K562 (cell line): ENCODE data around the gene CACNA1C. TPM values are rescaled to one million over a fixed set of nuclear protein-coding genes. Genes with fewer than 3 reads are reported as not detected.

Source experiments
- ATAC-seq: fragments of 200-7000 bp; cut with Tn5 transposase; 3 replicates; pipeline ENCODE4 v1.9.1; 2020; ENCODE audit warnings: moderate library complexity
- BruUV-seq: library from RNA; stranded (reverse); fragments of 400-500 nt; replicated peaks from 2 replicates; lab custom pipeline; 2021; lab: Mats Ljungman, UMichigan
- CTCF ChIA-PET: fragments of 300-600 bp; formaldehyde crosslinking; extraction: SDS; loops from one replicate; lab custom pipeline; 2021; ENCODE audit warnings: low intra/inter-chr PET ratio; lab: Yijun Ruan, JAX
- POLR2A ChIA-PET: fragments of 300-600, 350-650 bp; sonication (Branson Sonifier 250); formaldehyde crosslinking; extraction: SDS; loops from one replicate; lab custom pipeline; 2021; ENCODE audit warnings: antibody characterized with exemption, inconsistent platforms; lab: Yijun Ruan, JAX
- DNase-seq, 4 experiments: peaks; one replicate each; pipeline versions ENCODE4 v3.0.0 to v3.0.0-alpha.2; 2011 to 2018; ENCODE audit warnings: low spot score in 3 of 4, mixed read lengths in 3 of 4; ENCODE audit errors: extremely low read depth in 1 of 4
- FAIRE-seq: peaks from 2 replicates; lab custom pipeline; 2011; peaks lifted over from hg19 to GRCh38; lab: Jason Lieb, UNC
- H2AFZ ChIP-seq: 2 replicates; pipeline ENCODE4 v1.6.0; 2011; ENCODE audit warnings: low read depth, low read length, control low read depth, inconsistent platforms
- H3K27ac ChIP-seq: fragments of 200-600 bp; 3 replicates; pipeline ENCODE4 v1.8.0; 2011; ENCODE audit warnings: low read depth, mild to moderate bottlenecking, control low read depth, inconsistent platforms, low read length, moderate library complexity, mixed read lengths; ENCODE audit errors: extremely low read depth
- H3K27me3 ChIP-seq, 2 experiments: fragments of 300-600 bp in 1 of 2; 2 replicates in 1 of 2; 3 replicates in 1 of 2; pipeline versions ENCODE4 v1.6.0 to v1.8.0; 2011; ENCODE audit warnings: inconsistent platforms in 2 of 2, low read length in 2 of 2, mild to moderate bottlenecking in 1 of 2, mixed read lengths in 1 of 2, moderate library complexity in 1 of 2; ENCODE audit not compliant: control insufficient read depth in 2 of 2, insufficient read depth in 2 of 2
- H3K36me3 ChIP-seq: fragments of 300-600 bp; 3 replicates; pipeline ENCODE4 v1.8.0; 2011; ENCODE audit warnings: mild to moderate bottlenecking, low read length, inconsistent platforms; ENCODE audit not compliant: control insufficient read depth, insufficient read depth
- H3K4me1 ChIP-seq, 2 experiments: fragments of 200-600 bp in 1 of 2; replicated peaks in 1 of 2; 2 replicates in 1 of 2; 3 replicates in 1 of 2; pipeline versions ENCODE4 v1.5.1 to v1.8.0; 2011; ENCODE audit warnings: inconsistent platforms in 2 of 2, low read length in 2 of 2, mild to moderate bottlenecking in 1 of 2, mixed read lengths in 1 of 2, moderate library complexity in 1 of 2; ENCODE audit not compliant: control insufficient read depth in 2 of 2, insufficient read depth in 2 of 2
- H3K4me2 ChIP-seq: 2 replicates; pipeline ENCODE4 v1.6.1; 2011; ENCODE audit warnings: low read length, control low read depth, inconsistent platforms, mixed read lengths; ENCODE audit not compliant: insufficient read depth
- H3K4me3 ChIP-seq: fragments of 200-600 bp; sonication (generic), shearing (Covaris generic); 2 replicates; pipeline ENCODE4 v1.5.1; 2016; ENCODE audit warnings: control low read depth, inconsistent platforms
- H3K79me2 ChIP-seq: fragments of 200-600 bp; 3 replicates; pipeline ENCODE4 v1.8.0; 2011; ENCODE audit warnings: low read length, inconsistent platforms; ENCODE audit not compliant: control insufficient read depth, insufficient read depth
- H3K9ac ChIP-seq, 2 experiments: 2 replicates each; pipeline versions ENCODE4 v1.6.0 to v1.6.1; 2011; ENCODE audit warnings: low read depth in 2 of 2, low read length in 2 of 2, control low read depth in 1 of 2, inconsistent platforms in 1 of 2, mild to moderate bottlenecking in 1 of 2, mixed read lengths in 1 of 2; ENCODE audit not compliant: insufficient read depth in 1 of 2
- H3K9me1 ChIP-seq: one replicate; pipeline ENCODE4 v1.6.0; 2011; ENCODE audit warnings: inconsistent platforms, mild to moderate bottlenecking, low read length, moderate library complexity; ENCODE audit not compliant: control insufficient read depth, insufficient read depth
- H3K9me3 ChIP-seq: replicated peaks from 2 replicates; pipeline ENCODE4 v1.5.1; 2011; ENCODE audit warnings: low read depth, low read length, inconsistent platforms; ENCODE audit not compliant: control insufficient read depth, insufficient read depth
- H4K20me1 ChIP-seq: replicated peaks from 2 replicates; pipeline ENCODE4 v1.6.1; 2011; ENCODE audit warnings: low read length, inconsistent platforms, mixed read lengths; ENCODE audit not compliant: control insufficient read depth, insufficient read depth
- BRCA1 ChIP-seq, 2 experiments: fragments of 450-650 bp in 1 of 2; sonication (generic) in 1 of 2; formaldehyde crosslinking in 1 of 2; IDR thresholded peaks; 2 replicates each; pipeline versions ENCODE4 v1.5.0 to v1.6.1; 2017 to 2020; ENCODE audit warnings: mild to moderate bottlenecking in 1 of 2, missing genetic modification reagents in 1 of 2
- CHAMP1 ChIP-seq: fragments of 450-650 bp; IDR thresholded peaks from 2 replicates; pipeline ENCODE4 v1.6.1; 2016; ENCODE audit warnings: mild to moderate bottlenecking
- CHD4 ChIP-seq: fragments of 200-600 bp; sonication (generic); IDR thresholded peaks from 3 replicates; pipeline ENCODE4 v1.6.1; 2012; ENCODE audit warnings: low read depth, mild to moderate bottlenecking, mixed read lengths, low read length, inconsistent platforms; ENCODE audit not compliant: insufficient read depth, insufficient replicate concordance, poor library complexity, severe bottlenecking
- E4F1 ChIP-seq: fragments of 250-450 bp; sonication (Bioruptor Pico); IDR thresholded peaks from 2 replicates; pipeline ENCODE4 v1.5.0; 2021; ENCODE audit warnings: mild to moderate bottlenecking, borderline replicate concordance
- FOSL1 ChIP-seq: fragments of 200-800 bp; sonication (Bioruptor generic); conservative IDR thresholded peaks from 2 replicates; pipeline ENCODE4 v1.6.1; 2016; ENCODE audit warnings: missing genetic modification characterization, missing compliant biosample characterization
- HOXB6 ChIP-seq: fragments of 250-450 bp; sonication (Bioruptor Pico); IDR thresholded peaks from 2 replicates; pipeline ENCODE4 v1.5.1; 2022; ENCODE audit warnings: mild to moderate bottlenecking, borderline replicate concordance
- NRF1 ChIP-seq, 2 experiments: fragments of 450-650 bp; IDR thresholded peaks in 1 of 2; conservative IDR thresholded peaks in 1 of 2; 2 replicates each; pipeline ENCODE4 v1.6.1; 2014; ENCODE audit warnings: mild to moderate bottlenecking in 2 of 2
- POLR2AphosphoS5 ChIP-seq: IDR thresholded peaks from 2 replicates; pipeline ENCODE4 v1.6.1; 2011; ENCODE audit warnings: mild to moderate bottlenecking, low read depth, low read length, moderate library complexity; ENCODE audit not compliant: control insufficient read depth, insufficient read depth
- RBM34 ChIP-seq: fragments of 200-400 bp; formaldehyde crosslinking; IDR thresholded peaks from 2 replicates; pipeline ENCODE4 v1.6.1; 2018; ENCODE audit warnings: low read length, borderline replicate concordance; ENCODE audit not compliant: insufficient read depth
- TGIF2 ChIP-seq: sonication (generic); formaldehyde crosslinking; IDR thresholded peaks from 2 replicates; pipeline ENCODE4 v1.8.1; 2022; ENCODE audit warnings: mild to moderate bottlenecking, missing genetic modification reagents, moderate library complexity
- ZNF639 ChIP-seq, 2 experiments: fragments of 200-800 bp in 1 of 2; sonication (Bioruptor generic) in 1 of 2; sonication (generic) in 1 of 2; formaldehyde crosslinking in 1 of 2; IDR thresholded peaks in 1 of 2; conservative IDR thresholded peaks in 1 of 2; 2 replicates each; pipeline versions ENCODE4 v1.5.0 to v1.6.1; 2016 to 2020; ENCODE audit warnings: missing compliant biosample characterization in 1 of 2, missing genetic modification characterization in 1 of 2, missing genetic modification reagents in 1 of 2
- ZNF644 ChIP-seq: fragments of 200-800 bp; sonication (Bioruptor generic); IDR thresholded peaks from 2 replicates; pipeline ENCODE4 v1.6.1; 2016; ENCODE audit warnings: low read depth, missing genetic modification characterization, missing compliant biosample characterization
- ZNF75A ChIP-seq: fragments of 450-650 bp; formaldehyde crosslinking; IDR thresholded peaks from 2 replicates; pipeline ENCODE4 v1.4.0; 2020; ENCODE audit warnings: mild to moderate bottlenecking
- WGBS: fragments of 100-300 bp; shearing (Covaris generic); methylation state at CpG from one replicate; pipeline ENCODE4 v1.1.6; 2016; ENCODE audit warnings: low coverage, mixed read lengths; ENCODE audit not compliant: insufficient coverage; ENCODE audit errors: missing lambda C conversion rate; 5-methylcytosine and 5-hydroxymethylcytosine counted together
- in situ Hi-C: fragments of 300-500 bp; cut with MboI; formaldehyde crosslinking; loops from 4 replicates; pipeline ENCODE4 v1.15.0; 2018; ENCODE audit warnings: inconsistent platforms, mixed read lengths
- intact Hi-C: fragments of 100-400 bp; cut with micrococcal nuclease; formaldehyde crosslinking; loops from 2 replicates; pipeline ENCODE4 v1.14.2; 2022
- polyA plus RNA-seq, 8 experiments: library from polyadenylated mRNA; depleted of rRNA in 4 of 8; stranded (reverse) in 5 of 8; unstranded in 3 of 8; fragments of >200 nt; fragmentation: Nextera tagmentation in 2 of 8; fragmentation: Illumina TruSeq in 1 of 8; extraction: Ambion mirVana in 2 of 8; extraction: Trizol in 1 of 8; gene quantifications; 2 replicates each; pipeline versions ENCODE4 v1.2.1 to v1.2.3, GENCODE V29; 2011 to 2014; ENCODE audit warnings: inconsistent platforms in 1 of 8, missing spikeins in 1 of 8
- total RNA-seq, 7 experiments: library from RNA; depleted of rRNA in 6 of 7; stranded (reverse); fragments of >200 nt in 6 of 7; fragmentation: Illumina TruSeq in 2 of 7; extraction: Trizol in 2 of 7; gene quantifications; 2 replicates each; pipeline versions ENCODE4 v1.2.1 to v1.2.3, GENCODE V29; 2011 to 2021; ENCODE audit warnings: low replicate concordance in 1 of 7
- TF ChIP-seq, protein P1 (sequence below): fragments of 250-450 bp; sonication (Bioruptor Pico); IDR thresholded peaks from 2 replicates; pipeline ENCODE4 v1.4.0; 2020

Gene CACNA1C
- total and polyA plus RNA-seq, 9 of the 15 experiments (the other 6 are each of a cell fraction or from before 2014, with no cell fraction given) = not detected

DNA sequence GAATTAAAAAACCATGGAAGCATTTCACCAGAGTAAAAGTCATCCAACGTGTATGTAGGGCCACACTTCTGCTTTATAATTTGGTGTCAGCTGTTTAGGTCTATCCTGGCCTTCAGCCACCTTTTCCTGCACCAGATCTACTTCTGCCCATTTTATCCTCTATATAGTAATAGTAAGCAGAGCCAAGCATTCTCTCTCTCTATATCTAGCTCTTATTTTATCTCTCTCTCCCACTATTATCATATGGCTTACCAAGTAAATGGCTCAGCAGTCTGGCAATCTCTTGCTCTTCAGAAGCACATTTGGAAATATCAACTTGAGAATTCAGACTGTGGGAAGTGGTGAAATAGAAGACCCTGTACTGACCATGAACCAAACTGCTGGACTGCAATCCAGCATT lies 657.9 kb downstream of the CACNA1C start:
- no peak for DNase-seq
- POLR2A ChIA-PET = interaction anchor here (0.6 to 1.8 kb wide), 3 partner anchors 8 to 185 kb away, joined by 3 read pairs; no protein-coding TSS in a partner anchor
- no peak overlapping the region for H3K4me3 ChIP-seq
- BruUV-seq = no TSS peak
- in situ Hi-C loops (no loop called here), intact Hi-C loops (no loop called here)
- H3K4me2 ChIP-seq = no peak overlapping the region
- WGBS = 0% methylated on average over 1 of the region's 1 CpG
- H3K4me1 ChIP-seq = no peaks in the 10 kb centered on the region
- CTCF ChIA-PET = no interaction called here
- no peaks in the 10 kb centered on the region for H3K36me3 ChIP-seq
- no peak overlapping the region for H3K27ac ChIP-seq
- no peak for FAIRE-seq
- no peaks in the 10 kb centered on the region for H3K9me1 ChIP-seq
- no peak overlapping the region for H2AFZ ChIP-seq
- no peaks in the 10 kb centered on the region for H3K9me3 ChIP-seq
- H3K9ac ChIP-seq = no peak overlapping the region
- H4K20me1 ChIP-seq = no peaks in the 10 kb centered on the region
- ATAC-seq = no peak
- H3K79me2 ChIP-seq = no peaks in the 10 kb centered on the region
- no peaks in the 10 kb centered on the region for H3K27me3 ChIP-seq
- no peak for TF ChIP-seq E4F1 (CRISPR knock-in tag)
- no peak for TF ChIP-seq TGIF2 (CRISPR knock-in tag)
- no peak for TF ChIP-seq CHAMP1
- TF ChIP-seq POLR2AphosphoS5 = no peak
- no peak for TF ChIP-seq NRF1 (conservative IDR thresholded peaks at IDR 0.05 in 1 of 2, IDR thresholded peaks at IDR 0.05 in 1 of 2)
- TF ChIP-seq, protein P1, sequence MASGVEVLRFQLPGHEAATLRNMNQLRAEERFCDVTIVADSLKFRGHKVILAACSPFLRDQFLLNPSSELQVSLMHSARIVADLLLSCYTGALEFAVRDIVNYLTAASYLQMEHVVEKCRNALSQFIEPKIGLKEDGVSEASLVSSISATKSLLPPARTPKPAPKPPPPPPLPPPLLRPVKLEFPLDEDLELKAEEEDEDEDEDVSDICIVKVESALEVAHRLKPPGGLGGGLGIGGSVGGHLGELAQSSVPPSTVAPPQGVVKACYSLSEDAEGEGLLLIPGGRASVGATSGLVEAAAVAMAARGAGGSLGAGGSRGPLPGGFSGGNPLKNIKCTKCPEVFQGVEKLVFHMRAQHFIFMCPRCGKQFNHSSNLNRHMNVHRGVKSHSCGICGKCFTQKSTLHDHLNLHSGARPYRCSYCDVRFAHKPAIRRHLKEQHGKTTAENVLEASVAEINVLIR = no peak
- no peak for TF ChIP-seq FOSL1 (tag)
- TF ChIP-seq BRCA1 (IDR thresholded peaks at IDR 0.05) = no peak
- TF ChIP-seq BRCA1 (CRISPR knock-in tag; IDR thresholded peaks at IDR 0.05) = no peak
- TF ChIP-seq ZNF644 (tag) = no peak
- TF ChIP-seq ZNF75A (CRISPR knock-in tag) = no peak
- TF ChIP-seq HOXB6 = no peak
- no peak for TF ChIP-seq RBM34
- TF ChIP-seq CHD4 = no peak
- no peak for TF ChIP-seq ZNF639 (CRISPR knock-in tag; conservative IDR thresholded peaks at IDR 0.05 in 1 of 2, IDR thresholded peaks at IDR 0.05 in 1 of 2)
